HG03108 (cell line): Measurements from ENCODE around the gene NES.
A peak's percentile ranks its signal among the peaks of the same experiment; 100 is the strongest.

Experiments used
- ATAC-seq: cut with Tn5 transposase; IDR thresholded peaks from one replicate; pipeline ENCODE4 v1.9.1; 2021; ENCODE audit warnings: moderate library complexity; ENCODE audit not compliant: unreplicated experiment

Gene NES

GRCh38 chr1:156664767-156665411, 12.3 kb downstream of the NES start:
- ATAC-seq, result no peak

DNA sequence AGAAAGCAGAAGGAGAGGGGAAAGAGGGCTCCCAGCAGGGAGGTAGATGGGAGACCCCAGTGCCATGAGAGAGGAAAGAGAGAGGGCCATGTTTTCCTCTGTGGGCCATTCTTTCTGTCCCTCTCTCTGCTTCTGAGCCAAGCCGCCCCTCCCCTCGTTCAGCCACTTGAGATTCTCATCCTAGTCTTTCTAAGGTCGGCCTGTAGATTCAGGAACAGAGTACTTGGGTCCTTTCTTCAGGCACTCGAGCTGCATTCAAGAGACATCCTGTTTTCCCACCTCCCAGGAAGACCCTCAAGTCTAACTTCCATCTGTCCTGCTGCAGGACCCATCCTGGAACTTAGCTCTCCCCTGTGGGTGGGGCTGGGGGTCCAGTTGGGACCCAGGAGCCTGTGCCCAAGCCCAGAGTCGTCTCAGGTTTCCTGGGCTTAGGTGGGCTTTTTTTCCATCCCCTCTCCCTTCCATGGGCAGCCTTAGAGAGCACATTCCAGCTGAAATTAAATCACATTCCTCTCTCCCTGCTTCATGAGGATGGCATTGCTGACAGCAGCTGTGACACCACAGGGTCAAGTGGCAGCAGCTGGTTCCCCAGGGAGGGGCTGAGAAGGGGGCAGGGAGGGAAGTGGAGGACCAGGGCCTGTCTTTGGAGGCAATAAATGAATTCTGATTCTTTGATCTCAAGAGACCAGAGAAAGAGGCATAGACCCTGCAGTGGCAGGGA, 13.0 kb downstream of the NES start:
- no peak for ATAC-seq

DNA sequence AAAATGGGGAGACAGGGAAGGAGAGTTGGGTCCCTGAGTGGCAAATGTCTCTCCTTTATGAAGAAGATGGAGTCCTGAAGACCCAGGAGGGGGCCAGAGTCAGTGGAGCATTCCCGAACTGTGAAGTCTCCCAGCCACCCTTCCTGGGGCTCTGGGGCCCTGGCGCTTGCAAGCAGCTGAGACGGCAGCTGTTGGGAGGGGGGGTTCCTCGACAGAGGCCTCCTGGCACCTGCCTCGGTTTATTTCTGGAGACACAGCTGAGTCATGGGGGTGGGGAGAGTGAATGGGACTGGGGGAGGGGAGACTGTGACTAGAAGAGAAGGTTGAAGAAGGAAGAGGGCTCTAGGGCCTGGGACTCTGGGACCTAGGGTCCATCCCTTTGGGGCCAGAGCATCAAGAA, 14.0 kb downstream of the NES start:
- ATAC-seq, result no peak

- ATAC-seq, result no peak
Measured at GRCh38 chr1:156662800-156663055, 14.5 kb downstream of the NES start.

- ATAC-seq, result no peak
Measured at GRCh38 chr1:156662005-156662799, 15.0 kb downstream of the NES start.

DNA sequence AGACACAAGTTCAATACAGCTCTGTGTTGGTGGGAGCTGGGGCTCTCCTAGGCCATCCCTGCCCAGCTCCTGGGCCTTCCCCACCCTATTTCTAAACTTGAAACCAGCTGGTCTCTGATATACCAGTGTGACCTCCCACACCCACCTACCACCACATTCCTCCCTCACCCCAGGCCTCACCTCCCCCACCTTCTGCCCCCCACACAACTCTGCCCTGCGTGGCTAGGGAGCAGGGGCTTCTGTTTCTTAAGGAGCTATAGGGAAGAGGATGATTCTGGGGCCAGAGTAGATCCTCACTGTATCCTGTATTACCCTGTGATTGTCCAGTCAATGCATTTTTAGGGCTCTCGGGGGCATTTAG, 16.5 kb downstream of the NES start:
- no peak for ATAC-seq

- ATAC-seq, result peak; percentile 49
Measured at GRCh38 chr1:156659988-156660751, 17.0 kb downstream of the NES start.

DNA sequence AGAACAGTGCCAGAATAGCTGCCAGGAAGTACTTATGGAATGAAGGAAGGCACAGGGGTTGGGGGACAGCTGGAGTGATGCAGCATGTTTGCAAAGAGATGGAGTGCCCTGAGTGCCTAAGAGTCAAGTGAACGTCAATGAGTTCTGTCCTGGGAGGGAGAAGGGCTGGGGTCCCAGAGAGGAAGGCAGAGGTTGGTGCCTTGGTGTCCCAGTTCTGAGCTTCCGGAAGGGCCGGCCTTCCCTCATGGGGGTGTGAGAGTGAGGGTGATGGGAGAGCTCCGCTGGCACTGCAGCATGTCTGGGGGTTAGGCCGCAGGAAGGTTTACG, 17.6 kb downstream of the NES start:
- no peak for ATAC-seq

DNA sequence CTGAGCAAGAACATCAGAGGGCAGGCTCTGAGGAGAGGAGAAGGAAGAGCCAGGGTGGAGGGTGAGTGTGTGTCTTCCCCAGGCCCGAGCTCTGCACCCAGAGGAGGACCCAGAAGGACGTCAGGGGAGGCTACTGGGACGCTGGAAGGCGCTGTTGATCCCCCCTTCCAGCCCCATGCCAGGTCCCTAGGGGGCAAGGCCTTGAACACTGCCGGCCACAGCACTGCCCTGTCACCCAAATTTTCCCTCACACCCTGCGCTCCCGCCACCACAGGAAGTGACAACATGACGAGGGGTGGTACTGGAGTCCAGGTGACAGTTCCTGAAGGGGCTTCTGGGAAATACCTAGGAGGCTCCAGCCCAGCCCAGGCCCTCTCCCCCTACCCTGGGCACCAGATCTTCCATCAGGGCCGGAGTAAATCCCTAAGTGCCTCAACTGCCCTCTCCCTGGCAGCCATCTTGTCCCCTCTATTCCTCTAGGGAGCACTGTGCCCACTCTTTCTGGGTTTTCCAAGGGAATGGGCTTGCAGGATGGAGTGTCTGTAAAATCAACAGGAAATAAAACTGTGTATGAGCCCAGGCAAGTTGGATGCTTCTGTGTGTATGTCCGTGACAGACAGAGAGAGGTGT, 18.1 kb downstream of the NES start:
- ATAC-seq, result no peak

- ATAC-seq, result no peak
Measured at GRCh38 chr1:156658496-156658895, 18.7 kb downstream of the NES start.

- no peak for ATAC-seq
Measured at GRCh38 chr1:156657741-156658319, 19.4 kb downstream of the NES start.

GRCh38 chr1:156656806-156657740, 20.1 kb downstream of the NES start:
- ATAC-seq, result no peak

GRCh38 chr1:156655904-156656516, 21.2 kb downstream of the NES start:
- ATAC-seq, result no peak

- no peak for ATAC-seq
Measured at GRCh38 chr1:156655151-156655903, 21.9 kb downstream of the NES start.

GRCh38 chr1:156654700-156655099, 22.5 kb downstream of the NES start:
- ATAC-seq, result no peak

- no peak for ATAC-seq
Measured at GRCh38 chr1:156652992-156653355, 24.2 kb downstream of the NES start.

GRCh38 chr1:156652131-156652991, 24.8 kb downstream of the NES start:
- ATAC-seq, result no peak

DNA sequence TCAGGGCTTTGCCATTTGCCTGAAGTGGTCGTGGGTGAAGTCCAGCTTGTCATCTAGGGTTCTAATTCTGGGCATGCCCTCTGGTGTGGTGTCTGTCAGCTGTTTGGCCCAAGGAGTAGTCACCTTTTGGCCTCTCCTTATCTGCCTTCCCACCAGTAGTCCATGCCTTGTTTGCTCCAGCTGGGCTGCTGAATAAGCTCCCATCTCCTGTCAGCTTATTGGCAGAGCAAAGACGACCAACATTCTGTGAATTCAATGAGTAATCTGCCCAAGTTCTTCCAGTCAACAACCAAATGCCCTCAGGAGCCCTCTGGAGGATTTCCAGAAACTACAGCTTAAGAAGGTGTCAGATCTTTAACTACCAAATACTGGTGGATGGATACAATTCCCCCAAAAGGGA, 28.3 kb downstream of the NES start:
- no peak for ATAC-seq
